ENCODE results near the gene GRAMD1A. TPM values are rescaled to one million over a fixed set of nuclear protein-coding genes. Genes with fewer than 3 reads are reported as not detected.

The GRAMD1A gene
- total and polyA plus RNA-seq, 11 donors = 21.8 to 64.5 (median 31.3) TPM

GRCh38 chr19:35063940-35064818 is 64.1 kb downstream of the GRAMD1A start:
- H3K9me3 ChIP-seq = peaks cover 0 to 3% (median 0%) of the 10 kb centered on the region in 12 donors
- no peak for TF ChIP-seq CTCF (IDR thresholded peaks at IDR 0.05)
- no peak for TF ChIP-seq POLR2A (IDR thresholded peaks at IDR 0.05)
- no peaks in the 10 kb centered on the region for H3K36me3 ChIP-seq
- H3K27ac ChIP-seq = no peak overlapping the region
- ATAC-seq = no peak
- intact Hi-C loops (cut with DNase I) = loop anchor here in 3 of 10 donors (10.0 kb wide), 1 partner anchor 71 kb away; the partner anchor contains the start of genes FXYD1 (in 3 of the 3) and LGI4 (in 3 of the 3)
- DNase-seq = peak in 1 of 5 donors; percentile 18
- H3K4me1 ChIP-seq = peaks cover 0 to 5% (median 0%) of the 10 kb centered on the region in 12 donors
- H3K4me3 ChIP-seq = no peak overlapping the region
- no peaks in the 10 kb centered on the region for H3K27me3 ChIP-seq
- WGBS, 4 donors = 80 to 86% (median 81%) methylated on average over 9 to 10 of the region's 10 CpGs

- peaks cover 0 to 10% (median 3%) of the 10 kb centered on the region in 12 donors for H3K9me3 ChIP-seq
- H3K36me3 ChIP-seq = no peaks in the 10 kb centered on the region
- TF ChIP-seq POLR2A (IDR thresholded peaks at IDR 0.05) = no peak
- TF ChIP-seq CTCF (IDR thresholded peaks at IDR 0.05) = no peak
- H3K4me3 ChIP-seq = no peak overlapping the region
- no peak overlapping the region for H3K27ac ChIP-seq
- DNase-seq (peak in 1 of 5 donors; percentile 22), ATAC-seq (no peak)
- peaks cover 0 to 5% (median 0%) of the 10 kb centered on the region in 12 donors for H3K4me1 ChIP-seq
- 89 to 92% (median 90%) methylated on average over 6 to 10 of the region's 10 CpGs for WGBS, 4 donors
- H3K27me3 ChIP-seq = no peaks in the 10 kb centered on the region
- intact Hi-C loops (cut with DNase I) = loop anchor here in 8 of 10 donors (5.0 to 10.0 kb wide), 3 partner anchors 67 to 72 kb away; partner anchors contain the start of genes FXYD1 (in 6 of the 8) and LGI4 (in 6 of the 8)
Measured at GRCh38 chr19:35065574-35065973, 65.5 kb downstream of the GRAMD1A start.

DNA sequence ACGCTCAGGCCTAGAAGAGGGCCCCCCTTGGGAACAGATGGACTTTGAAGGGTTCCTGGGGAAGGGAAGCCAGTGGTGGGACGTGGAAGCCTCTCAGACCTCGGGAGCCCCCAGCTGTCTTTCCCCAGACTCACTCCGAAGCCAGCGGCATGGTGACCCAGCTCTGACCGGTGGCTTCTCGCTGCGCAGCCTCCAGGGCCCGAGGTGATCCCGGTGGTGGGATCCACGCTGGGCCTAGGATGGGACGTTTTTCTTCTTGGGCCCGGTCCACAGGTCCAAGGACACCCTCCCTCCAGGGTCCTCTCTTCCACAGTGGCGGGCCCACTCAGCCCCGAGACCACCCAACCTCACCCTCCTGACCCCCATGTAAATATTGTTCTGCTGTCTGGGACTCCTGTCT is 66.0 kb downstream of the GRAMD1A start:
- peak in 1 of 5 donors; percentile 51 for DNase-seq
- H3K27ac ChIP-seq = no peak overlapping the region
- H3K4me3 ChIP-seq = no peak overlapping the region
- H3K36me3 ChIP-seq = no peaks in the 10 kb centered on the region
- H3K4me1 ChIP-seq = peaks cover 0 to 5% (median 0%) of the 10 kb centered on the region in 12 donors
- intact Hi-C loops (cut with DNase I) = loop anchor here in 8 of 10 donors (5.0 to 10.0 kb wide), 3 partner anchors 66 to 71 kb away; partner anchors contain the start of genes FXYD1 (in 6 of the 8) and LGI4 (in 6 of the 8)
- H3K27me3 ChIP-seq = no peaks in the 10 kb centered on the region
- TF ChIP-seq CTCF (IDR thresholded peaks at IDR 0.05) (no peak), POLR2A (IDR thresholded peaks at IDR 0.05) (no peak)
- WGBS, 4 donors = 90 to 94% (median 92%) methylated on average over 15 of the region's 15 CpGs
- no peak for ATAC-seq
- H3K9me3 ChIP-seq = peaks cover 0 to 16% (median 6%) of the 10 kb centered on the region in 12 donors
